GM19351 (cell line): Measurements from ENCODE around the gene PRELID3B.
"Not testable (repeated sequence)": the region's sequence is repeated elsewhere in the genome, so short reads cannot be mapped to it uniquely, and the experiment has no call there.

Source experiments
- ATAC-seq: cut with Tn5 transposase; IDR thresholded peaks from one replicate; pipeline ENCODE4 v1.9.1; 2021; ENCODE audit warnings: mild to moderate bottlenecking, moderate library complexity; ENCODE audit not compliant: unreplicated experiment

The PRELID3B gene

DNA sequence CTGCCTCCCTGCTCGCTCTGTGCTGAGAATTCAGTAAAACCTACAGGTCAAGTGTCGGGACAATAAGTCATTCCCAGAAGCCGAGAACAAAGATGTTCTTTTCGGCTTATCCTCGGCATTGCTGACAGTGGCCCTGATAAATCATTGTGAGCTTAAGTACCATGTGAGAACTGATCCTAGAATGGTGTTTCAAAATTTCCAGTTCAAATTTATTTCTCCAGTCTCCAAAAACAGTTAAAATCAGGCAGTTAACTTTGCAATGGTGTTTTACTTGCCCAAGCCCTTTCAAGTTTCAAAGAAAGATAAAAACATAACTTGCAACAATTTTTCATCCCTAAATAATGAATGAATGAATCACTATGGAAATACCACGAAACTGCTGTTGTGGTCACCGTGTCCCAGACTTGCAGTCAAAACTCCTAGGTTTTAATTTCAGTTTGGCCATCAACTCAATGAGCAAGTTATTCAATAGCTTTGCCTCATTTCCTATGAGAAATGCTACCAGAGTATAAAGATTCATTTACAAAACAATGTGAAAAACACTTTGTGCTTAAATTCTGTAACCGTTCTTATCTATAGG lies 14.8 kb downstream of the PRELID3B start:
- ATAC-seq: no peak

DNA sequence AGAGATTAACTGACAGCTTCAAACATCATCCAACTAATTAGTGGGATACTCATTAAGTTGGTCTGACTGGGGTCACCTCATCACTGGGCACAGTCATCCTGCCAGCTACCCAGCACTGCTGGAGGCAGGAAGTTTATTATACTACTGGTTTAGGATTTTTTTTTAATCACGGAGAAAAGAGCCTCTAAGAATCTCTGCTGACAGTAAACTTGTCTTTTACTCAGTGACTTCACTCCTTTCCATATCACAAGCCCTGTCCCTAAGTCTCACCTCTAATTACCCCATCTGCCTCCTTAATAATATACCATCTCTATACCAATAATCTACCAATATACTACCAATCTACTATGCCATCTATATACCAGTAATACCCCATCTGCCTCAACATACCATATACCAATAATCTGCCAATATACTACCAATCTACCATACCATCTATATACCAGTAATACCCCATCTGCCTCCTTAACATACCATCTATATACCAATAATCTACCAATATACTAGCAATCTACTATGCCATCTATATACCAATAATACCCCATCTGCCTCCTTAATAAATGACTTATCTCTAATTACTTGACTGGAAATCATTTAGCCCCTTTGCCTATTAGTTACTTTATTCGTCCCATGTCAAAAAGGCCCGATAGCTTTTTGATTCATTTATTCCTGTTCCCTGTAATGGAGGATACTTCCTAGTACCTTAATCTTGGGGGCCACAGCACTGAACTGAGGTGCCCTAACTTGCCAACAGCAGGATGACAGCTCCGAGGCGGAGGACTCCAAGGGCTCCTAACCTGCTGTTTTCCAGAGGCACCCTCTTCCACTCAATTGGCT lies 15.5 kb downstream of the PRELID3B start:
- ATAC-seq: no peak

DNA sequence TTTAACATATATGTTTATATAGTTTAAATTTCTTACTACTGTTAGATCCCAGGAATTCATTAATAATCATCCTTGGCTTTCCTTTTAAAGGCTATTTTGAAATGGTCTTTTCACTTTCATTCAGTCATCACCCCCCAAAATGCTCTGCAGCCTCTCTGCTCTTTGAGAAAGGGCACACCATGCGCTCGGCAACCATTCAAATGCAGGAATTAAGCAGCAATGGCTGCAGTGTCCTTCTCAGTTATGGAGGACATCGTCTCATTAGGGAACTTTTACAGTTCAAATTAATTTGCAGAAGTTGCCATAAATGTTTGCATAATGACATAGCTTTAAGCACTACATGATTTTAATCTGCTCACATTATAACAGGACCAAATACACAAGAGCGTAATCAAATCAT lies 17.1 kb downstream of the PRELID3B start:
- ATAC-seq: no peak

DNA sequence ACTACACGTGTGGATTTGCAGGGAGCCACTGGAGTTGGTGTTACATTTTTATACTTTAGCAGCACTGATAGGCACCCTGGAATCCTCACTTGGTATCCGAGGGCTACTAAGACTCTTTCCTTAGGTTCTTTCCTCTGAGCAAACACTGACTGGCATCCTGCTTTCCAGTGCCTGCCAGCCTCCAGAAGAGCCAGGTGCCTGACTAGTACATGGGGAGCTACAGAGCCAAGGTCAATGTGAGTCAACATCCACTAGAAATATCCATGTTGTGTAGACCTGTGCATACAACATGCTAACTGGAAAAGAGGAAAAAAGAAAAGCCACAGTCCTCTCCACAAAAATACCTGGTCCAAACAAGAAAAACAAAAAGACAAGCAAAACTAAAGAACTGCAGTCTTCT lies 17.5 kb downstream of the PRELID3B start:
- no peak for ATAC-seq

DNA sequence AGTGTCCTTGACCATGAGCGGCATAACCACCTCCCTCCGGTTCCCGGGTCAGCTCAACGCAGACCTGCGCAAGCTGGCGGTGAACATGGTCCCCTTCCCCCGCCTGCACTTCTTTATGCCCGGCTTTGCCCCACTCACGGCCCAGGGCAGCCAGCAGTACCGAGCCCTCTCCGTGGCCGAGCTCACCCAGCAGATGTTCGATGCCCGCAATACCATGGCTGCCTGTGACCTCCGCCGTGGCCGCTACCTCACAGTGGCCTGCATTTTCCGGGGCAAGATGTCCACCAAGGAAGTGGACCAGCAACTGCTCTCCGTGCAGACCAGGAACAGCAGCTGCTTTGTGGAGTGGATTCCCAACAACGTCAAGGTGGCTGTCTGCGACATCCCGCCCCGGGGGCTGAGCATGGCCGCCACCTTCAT lies 18.5 kb downstream of the PRELID3B start:
- no peak for ATAC-seq

DNA sequence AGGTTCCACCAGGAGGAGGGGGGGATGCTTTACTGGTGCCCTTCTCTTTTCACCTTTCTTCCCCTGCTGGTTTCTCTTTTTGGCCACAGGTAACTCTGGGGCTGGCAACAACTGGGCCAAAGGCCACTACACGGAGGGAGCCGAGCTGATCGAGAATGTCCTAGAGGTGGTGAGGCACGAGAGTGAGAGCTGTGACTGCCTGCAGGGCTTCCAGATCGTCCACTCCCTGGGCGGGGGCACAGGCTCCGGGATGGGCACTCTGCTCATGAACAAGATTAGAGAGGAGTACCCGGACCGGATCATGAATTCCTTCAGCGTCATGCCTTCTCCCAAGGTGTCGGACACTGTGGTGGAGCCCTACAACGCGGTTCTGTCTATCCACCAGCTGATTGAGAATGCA lies 19.0 kb downstream of the PRELID3B start:
- ATAC-seq: no peak

DNA sequence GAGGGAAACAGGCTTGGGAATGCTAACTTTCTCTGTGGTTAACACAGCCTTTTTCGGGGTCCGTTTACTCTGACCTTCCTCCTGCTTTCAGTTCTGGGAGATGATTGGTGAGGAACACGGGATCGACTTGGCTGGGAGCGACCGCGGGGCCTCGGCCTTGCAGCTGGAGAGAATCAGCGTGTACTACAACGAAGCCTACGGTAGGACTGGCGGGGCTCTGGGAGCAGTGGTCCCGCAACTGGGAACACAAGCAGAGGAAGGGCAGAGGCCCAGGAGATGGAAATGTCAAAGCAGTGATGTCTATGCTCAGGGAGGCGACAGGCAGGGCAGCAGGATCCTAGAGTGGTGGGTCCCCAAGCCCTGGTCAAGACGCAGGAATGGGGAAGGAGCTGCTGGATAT lies 19.8 kb downstream of the PRELID3B start:
- ATAC-seq: no peak

DNA sequence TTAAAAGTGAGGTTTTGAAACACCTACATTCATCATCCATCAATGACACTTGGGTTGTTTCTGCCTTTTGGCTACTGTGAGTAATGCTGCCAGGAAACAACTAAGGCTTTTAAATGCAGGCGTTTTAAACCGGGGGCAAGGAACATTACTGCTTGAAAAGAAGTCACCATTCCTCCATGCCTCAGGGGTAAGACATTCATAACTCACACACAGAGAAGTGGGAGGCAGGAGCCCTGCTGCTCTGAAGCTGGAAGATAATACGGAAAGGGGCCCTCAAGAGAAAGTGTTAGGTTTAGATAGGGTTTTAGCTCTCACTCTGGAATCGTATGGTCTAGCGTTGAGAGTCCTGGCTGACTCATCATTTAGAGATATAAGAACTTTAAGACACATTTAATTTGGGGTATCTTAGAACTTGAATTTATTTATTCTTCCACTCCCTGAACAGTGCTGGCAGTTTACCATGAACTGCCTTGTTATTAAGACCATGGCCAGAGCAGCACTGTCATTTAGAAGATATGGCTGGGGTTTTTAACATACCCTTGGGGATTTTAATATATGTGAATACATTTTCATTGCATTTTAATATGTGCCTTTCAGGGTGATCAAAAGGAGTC lies 21.5 kb downstream of the PRELID3B start:
- no peak for ATAC-seq

DNA sequence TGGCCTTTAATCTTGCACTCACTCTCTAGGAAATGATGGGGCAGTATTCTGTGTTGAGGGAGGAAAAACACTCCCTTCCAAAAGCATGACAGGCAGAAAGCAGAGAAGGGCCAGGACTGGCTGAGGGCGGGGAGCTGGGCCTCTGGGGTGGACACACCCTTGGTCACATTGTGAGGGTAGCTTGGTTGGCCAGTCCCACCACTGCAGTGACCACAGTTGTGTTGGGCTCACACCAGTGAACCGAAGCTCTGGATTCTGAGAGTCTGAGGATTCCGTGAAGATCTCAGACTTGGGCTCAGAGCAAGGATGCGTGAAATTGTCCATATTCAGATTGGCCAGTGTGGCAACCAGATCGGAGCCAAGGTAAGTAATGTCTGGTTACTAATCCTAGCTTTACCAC lies 23.4 kb downstream of the PRELID3B start, which contains the start of gene TUBB1:
TUBB1 (plus strand) TSS at position 213 of the 400 bp plus-strand sequence; CDS start at position 307, 94 bp downstream.
- ATAC-seq: no peak

DNA sequence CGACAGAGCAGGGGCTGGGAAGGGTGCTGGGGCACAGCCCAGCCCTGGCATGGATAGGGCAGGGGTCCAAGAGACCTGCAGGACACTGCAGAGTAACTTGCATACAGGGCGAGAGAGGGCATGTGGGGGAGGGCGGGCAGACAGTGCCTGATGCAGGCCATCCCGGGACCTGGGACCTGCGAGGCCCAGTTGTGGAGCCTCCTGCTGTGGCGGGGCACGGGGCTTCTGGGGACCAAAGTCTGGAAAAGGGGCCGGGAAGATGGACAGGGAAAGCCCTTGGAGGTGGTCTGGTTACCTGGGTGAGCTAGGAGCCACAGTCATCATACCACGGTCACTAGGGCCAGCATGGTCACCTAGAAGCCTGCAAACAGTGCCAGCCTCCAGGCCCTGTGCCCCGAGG lies 23.8 kb downstream of the PRELID3B start:
- no peak for ATAC-seq

DNA sequence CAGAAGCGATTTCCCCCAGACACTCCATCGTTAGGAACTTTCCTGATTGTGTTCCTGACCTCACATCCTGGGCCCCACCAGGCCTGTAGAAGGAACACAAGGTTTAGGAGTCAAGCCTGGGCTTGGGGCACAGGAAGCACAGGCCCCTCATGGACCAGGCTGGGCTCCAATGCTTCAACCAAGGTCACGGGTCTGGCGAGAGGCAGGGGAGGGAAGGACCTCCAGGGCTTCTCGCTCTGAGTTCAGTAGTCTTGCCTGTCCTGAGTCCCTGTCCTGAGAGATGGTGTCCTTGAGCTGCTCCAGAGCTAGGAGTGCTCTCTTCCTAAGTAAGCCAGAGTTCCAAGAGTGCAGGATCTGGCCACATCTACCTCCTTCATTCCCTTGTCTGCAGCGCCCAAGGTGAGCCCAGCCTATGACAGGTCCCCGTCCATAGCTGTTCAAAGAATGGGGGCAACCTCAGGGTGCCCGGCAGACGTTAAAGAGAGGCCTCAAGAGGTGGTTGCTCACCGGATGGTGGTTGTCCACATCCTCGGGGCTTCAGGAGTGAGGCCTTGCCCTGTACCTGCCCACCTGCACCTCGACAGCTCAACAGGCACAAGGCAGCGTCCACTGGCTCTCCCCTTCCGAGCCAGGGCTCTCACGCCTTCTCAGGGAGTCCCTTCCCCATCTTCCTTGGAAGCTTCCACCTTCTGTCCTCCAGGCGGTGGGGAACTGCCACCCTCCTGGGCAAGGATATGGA lies 24.9 kb downstream of the PRELID3B start:
- ATAC-seq: no peak

DNA sequence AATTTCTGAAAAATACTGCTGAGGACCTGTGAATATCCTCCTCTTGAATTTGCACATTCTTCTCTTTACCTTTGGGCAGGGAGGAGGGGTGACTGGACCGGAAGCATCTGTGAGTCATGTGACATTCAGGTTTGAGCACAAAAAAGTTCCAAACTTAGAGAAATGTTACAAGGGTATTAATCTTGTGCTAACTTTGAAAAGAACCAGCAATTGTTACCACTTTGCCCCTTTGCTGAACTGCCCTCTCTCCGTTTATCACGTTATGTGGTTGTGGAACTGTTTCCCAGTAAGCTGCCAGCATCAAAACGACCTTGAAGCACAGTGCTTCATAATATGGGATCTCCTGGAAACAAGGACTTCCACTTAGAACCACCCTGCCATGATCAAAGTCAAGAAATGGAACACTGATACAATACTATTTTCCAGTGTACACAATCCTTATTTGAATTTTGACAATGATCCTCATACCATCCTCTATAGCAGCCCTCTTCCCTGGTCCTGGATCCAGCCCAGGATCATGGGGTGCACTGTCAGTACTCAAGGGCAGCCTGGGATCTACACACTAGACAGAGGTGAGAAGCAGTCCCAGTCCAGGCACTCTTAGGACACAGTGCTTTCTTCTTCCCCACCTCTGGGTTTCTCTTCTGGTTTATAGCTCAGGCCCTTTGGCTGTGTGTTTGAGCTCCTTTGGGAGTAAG lies 25.6 kb downstream of the PRELID3B start:
- no peak for ATAC-seq

DNA sequence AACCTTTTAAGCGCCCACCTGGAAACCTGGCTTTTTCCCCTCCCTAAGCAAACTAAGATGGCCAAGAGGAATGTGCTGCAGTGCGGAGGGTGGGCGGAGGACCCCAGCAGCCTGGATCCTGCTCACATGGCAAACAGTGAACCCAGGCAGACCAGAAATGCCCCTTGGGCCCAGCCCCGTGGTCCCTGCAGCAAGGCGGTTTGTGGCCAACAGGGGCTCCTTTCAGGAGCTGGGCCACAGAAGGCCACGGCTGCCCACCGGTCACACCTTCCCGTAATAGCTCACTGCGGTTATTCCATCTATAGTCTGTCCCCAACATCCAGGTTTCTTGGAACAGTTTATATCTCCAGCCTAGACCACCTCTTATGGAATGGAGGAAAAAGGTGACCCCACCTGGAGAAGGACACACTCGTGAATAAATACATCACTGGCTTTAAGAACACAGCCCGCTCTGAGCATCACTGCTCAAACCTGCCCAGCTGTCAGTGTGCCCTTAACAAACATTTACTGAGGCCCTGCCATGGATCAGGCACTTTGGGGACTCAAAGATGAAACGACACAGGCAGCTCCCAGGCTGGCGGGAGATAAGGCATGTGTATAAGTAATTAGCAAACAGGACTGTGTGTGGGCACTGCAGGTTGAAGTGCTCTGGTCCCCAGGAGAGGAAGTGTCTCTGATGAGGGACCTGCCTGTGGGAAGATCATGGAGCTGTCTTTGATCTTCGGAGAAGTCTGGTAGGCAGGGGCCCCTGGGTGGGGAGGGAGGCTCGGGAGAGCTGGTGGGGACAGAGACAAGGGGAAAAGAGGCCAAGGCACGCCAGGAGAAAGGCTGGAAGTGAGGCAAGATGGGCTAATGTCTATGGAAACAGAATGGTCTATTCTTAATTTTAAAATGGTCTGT lies 26.5 kb downstream of the PRELID3B start:
- no peak for ATAC-seq

DNA sequence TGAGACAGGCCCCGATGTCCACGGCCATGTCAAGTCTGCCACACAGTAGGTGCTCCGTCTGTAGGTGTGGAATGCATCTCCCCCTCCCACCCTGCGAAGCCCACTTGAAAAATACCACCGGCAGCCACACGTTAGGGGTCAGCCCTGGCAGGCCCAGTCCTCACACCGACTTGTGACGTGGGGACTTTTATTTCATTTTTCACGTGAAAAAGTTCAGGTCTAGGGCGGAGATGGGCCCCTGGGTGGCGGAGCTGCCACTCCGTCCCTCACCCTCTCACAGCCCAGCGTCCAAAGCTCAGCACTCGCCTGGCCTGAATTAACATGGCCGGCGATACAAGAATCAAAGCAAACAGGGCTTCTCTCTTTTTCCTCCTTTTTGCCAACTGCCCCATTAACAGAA lies 27.2 kb downstream of the PRELID3B start:
- ATAC-seq: no peak

DNA sequence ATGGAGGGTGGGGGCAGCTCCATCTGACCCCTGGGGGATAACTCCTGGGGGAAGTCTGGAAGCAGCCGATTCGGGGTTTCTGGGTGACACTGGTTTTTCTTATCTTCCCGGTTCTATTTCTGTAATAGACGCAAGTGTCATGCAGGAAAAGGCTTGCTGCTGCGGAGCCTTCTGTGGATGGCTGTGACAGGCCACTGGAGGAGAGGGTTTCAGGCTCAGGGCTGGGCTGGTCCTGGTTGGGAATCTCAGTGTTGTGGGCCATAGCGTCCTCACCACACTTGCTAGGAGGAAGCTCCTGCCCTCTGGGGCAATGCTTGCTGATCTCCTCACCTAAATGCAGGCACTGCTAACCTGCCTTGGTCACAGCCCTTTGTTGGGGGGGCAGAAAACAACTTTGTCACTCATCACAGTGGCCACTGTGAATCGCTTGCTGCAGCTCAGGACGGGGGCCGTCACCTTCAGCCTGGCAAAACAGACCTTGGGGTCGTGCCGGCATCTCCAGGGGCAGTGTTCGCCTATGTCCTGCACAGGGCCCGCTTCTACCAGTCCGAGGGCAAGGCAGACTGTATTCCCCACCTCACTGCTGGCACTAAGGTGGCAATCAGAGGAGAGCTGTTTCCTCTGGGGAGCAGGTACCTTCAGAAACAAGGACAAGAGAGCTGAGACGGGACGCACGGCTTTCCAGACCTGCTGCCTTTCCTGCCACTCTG lies 27.8 kb downstream of the PRELID3B start:
- no peak for ATAC-seq

DNA sequence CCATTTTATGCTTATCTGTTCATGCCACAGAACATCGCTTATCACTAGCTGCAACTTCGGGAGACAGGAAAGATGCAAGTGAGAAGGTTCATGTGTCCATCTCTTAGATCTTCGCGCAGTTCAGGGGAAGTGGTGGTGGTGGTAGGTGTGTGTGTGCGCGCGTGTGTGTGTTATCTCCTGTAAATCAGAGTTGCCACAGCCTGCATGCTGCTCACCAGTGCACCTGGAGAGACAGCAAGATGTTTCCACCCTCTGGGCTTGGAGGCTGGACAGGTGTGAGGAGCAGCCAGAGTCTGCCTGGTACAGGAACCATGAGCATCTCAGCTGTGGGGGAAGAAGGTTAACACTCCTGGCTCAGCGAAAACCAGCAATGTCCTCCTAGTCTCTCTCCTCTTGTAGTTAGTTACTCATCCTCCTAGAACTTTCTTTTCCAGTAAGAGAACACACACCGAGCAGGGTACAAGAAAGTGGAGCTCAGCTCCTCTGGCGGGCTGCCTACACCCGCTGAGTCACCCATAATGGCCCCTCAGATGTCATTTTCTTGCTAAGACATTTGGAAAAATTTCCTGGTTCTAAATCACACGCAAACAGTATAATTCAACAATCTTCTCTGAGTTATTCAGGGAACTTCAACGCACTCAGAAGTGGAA lies 28.5 kb downstream of the PRELID3B start:
- ATAC-seq: no peak

DNA sequence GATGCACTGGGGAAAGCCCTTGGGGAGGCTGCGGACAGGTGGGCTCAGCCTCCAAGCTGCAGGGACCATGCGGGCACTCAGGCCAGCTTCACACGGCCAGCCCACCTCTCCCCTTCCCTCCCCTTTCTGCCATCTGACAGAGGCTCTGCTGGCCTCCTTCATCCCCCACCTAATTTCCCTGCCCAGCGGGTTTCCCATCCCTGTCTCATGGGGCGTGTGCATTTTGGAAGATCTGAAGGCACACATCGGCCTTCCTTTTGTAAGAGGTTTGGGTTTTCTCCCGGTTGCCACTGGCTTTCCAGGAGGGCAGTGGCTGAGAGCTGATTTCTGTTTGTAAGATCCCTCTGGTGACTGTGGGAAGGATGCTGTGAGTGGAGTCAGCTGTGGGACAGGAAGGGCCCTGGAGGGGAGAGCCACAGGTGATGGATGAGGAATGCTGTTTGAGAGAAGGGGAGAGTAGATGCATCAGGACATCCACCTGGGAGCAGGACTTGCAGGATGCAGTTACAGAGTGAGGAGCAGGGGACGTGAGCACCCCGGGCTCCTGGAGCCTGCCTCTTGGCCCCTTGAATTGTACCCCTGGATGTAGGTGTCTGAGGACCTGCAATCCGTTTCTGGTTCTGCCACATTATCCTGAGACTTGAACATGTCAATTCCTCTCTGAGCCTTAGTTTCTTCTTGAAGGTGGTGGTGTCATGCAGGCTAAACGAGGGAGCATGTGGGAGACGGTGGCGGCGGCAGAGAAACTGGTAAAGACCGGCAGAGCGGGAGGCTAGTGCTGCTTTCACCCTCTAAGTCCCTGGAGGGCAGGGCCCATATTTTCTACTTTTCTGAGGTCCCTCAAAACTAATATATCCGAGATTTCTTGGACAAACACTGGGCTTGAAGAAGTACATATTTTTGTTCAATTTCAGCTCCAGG lies 29.3 kb downstream of the PRELID3B start:
- ATAC-seq: no peak

DNA sequence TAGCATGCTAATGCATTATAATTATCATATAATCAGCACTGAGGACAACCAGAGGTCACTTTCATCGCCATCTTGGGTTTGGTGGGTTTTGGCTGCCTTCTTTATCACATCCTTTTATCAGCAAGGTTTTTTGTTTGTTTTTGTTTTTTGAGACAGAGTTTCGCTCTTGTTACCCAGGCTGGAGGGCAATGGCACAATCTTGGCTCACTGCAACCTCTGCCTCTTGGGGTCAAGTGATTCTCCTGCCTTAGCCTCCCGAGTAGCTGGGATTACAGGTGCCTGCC lies 30.8 kb downstream of the PRELID3B start:
- ATAC-seq: not testable (repeated sequence)
